Suprapubic skin (tissue), 4 donors: ENCODE measurements around the gene SETMAR. TPM values are rescaled to one million over a fixed set of nuclear protein-coding genes. Genes with fewer than 3 reads are reported as not detected.
A peak's percentile ranks its signal among the peaks of the same experiment; 100 is the strongest.
"Not testable (repeated sequence)": the region's sequence is repeated elsewhere in the genome, so short reads cannot be mapped to it uniquely, and the experiment has no call there.

Experiments used
- DNase-seq, 2 donors: peaks; one replicate each; pipeline ENCODE4 v3.0.0-alpha.2; 2019; ENCODE audit warnings: low spot score in 2 of 2
- H3K27ac ChIP-seq: fragments of 200-600 bp; sonication (generic); one replicate; pipeline ENCODE4 v1.5.1; 2019
- H3K27me3 ChIP-seq: fragments of 200-600 bp; sonication (generic); one replicate; pipeline ENCODE4 v1.5.1; 2019
- H3K36me3 ChIP-seq: fragments of 200-600 bp; sonication (generic); one replicate; pipeline ENCODE4 v1.5.1; 2019
- H3K4me1 ChIP-seq: fragments of 200-600 bp; sonication (generic); one replicate; pipeline ENCODE4 v1.5.1; 2019
- H3K4me3 ChIP-seq: fragments of 200-600 bp; sonication (generic); one replicate; pipeline ENCODE4 v1.5.1; 2019; ENCODE audit warnings: mild to moderate bottlenecking
- H3K9me3 ChIP-seq: fragments of 200-600 bp; sonication (generic); one replicate; pipeline ENCODE4 v1.5.1; 2019
- EP300 ChIP-seq: sonication (generic); formaldehyde crosslinking; IDR thresholded peaks from one replicate; pipeline ENCODE4 v1.6.1; 2017; ENCODE audit warnings: antibody characterized with exemption
- POLR2A ChIP-seq, 2 donors: fragments of 450-650 bp; IDR thresholded peaks; one replicate each; pipeline ENCODE4 v1.6.1; 2017; ENCODE audit warnings: antibody characterized with exemption in 2 of 2, mild to moderate bottlenecking in 2 of 2, moderate library complexity in 2 of 2
- POLR2AphosphoS5 ChIP-seq, 3 donors: sonication (generic); formaldehyde crosslinking; IDR thresholded peaks; one replicate each; pipeline ENCODE4 v1.6.1; 2017; ENCODE audit warnings: antibody characterized with exemption in 3 of 3
- WGBS: methylation state at CpG from one replicate; pipeline ENCODE4 v1.1.5; 2018; 5-methylcytosine and 5-hydroxymethylcytosine counted together
- total RNA-seq, 4 donors: library from RNA; depleted of rRNA; stranded (reverse); fragments of >200 nt; gene quantifications; one replicate each; pipeline ENCODE4 v1.1.0, GENCODE V29; 2016
- TF ChIP-seq, protein P1 (sequence below), 2 donors: fragments of 200-600 bp in 1 of 2; fragments of 450-650 bp in 1 of 2; sonication (generic) in 1 of 2; IDR thresholded peaks; one replicate each; pipeline ENCODE4 v1.5.1; 2016 to 2019; ENCODE audit warnings: antibody characterized with exemption in 2 of 2, mild to moderate bottlenecking in 1 of 2, moderate library complexity in 1 of 2

Gene SETMAR
- total RNA-seq, 4 donors from 2014 or later, result 13.4 to 27.4 (median 21.0) TPM

DNA sequence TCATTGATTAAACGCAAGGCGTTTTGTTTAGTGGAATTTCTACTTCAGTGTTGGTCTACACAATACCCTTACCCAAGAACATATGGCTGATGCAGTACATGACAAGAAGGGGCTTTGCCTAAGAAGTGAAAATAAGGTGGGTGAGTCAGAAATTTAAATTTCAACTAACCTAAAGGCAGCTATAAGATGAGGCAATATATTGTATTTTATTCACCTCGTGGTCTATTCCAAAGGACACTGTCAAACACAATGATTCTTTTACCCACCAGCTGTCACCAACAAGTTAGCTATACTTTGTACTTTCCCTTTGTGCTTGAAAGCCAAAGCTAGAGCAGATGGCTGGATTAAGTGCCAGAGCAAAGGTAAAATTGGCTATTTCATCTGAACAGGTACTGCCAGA lies 10.9 kb upstream of the SETMAR start:
- no peak for DNase-seq
- no peak for TF ChIP-seq POLR2A (IDR thresholded peaks at IDR 0.05)
- TF ChIP-seq, protein P1, sequence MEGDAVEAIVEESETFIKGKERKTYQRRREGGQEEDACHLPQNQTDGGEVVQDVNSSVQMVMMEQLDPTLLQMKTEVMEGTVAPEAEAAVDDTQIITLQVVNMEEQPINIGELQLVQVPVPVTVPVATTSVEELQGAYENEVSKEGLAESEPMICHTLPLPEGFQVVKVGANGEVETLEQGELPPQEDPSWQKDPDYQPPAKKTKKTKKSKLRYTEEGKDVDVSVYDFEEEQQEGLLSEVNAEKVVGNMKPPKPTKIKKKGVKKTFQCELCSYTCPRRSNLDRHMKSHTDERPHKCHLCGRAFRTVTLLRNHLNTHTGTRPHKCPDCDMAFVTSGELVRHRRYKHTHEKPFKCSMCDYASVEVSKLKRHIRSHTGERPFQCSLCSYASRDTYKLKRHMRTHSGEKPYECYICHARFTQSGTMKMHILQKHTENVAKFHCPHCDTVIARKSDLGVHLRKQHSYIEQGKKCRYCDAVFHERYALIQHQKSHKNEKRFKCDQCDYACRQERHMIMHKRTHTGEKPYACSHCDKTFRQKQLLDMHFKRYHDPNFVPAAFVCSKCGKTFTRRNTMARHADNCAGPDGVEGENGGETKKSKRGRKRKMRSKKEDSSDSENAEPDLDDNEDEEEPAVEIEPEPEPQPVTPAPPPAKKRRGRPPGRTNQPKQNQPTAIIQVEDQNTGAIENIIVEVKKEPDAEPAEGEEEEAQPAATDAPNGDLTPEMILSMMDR (IDR thresholded peaks at IDR 0.05), result no peak
- TF ChIP-seq EP300, result no peak
- TF ChIP-seq POLR2AphosphoS5 (IDR thresholded peaks at IDR 0.05), result no peak
- WGBS, result 72% methylated on average over 3 of the region's 3 CpGs
- Histone ChIP-seq H3K27me3 (no peaks in the 10 kb centered on the region), H3K27ac (no peak overlapping the region), H3K9me3 (no peaks in the 10 kb centered on the region), H3K36me3 (no peaks in the 10 kb centered on the region), H3K4me3 (no peak overlapping the region), H3K4me1 (no peaks in the 10 kb centered on the region)

DNA sequence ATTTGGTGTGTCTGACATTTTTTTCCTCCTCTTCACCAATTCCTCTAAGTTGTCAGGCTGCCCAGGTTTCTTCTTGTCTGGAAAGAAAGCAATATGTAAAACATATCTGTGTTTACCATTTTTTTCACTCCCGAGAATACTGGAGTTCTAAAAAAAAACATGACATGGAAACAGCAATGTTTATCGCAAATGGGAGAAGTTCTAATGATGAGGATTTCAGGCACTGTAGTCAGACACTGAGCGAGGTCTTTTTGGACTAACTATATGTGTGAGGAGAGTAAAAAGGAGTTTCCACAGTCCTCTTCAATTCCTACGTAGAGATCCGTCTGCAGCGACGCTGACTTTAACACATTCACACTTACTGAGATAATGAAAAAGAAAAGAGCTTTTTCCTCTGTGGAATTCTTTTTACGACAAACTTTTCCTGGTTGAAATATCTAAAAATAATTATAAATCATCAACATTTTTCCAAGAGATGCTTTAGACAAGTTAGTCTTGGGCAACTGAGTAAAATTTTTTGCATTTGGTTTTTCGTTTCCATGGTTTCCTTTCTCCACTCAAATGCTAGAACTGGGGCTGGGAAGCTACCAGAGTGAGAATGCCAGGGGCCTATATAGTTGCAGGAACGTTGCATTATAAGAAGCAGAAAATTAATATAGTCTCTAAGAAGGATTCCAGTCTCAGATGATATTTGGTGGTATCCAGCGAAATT lies 8.4 kb upstream of the SETMAR start:
- H3K4me1 ChIP-seq, result no peaks in the 10 kb centered on the region
- no peak overlapping the region for H3K4me3 ChIP-seq
- no peaks in the 10 kb centered on the region for H3K9me3 ChIP-seq
- 88% methylated on average over 11 of the region's 11 CpGs for WGBS
- no peaks in the 10 kb centered on the region for H3K27me3 ChIP-seq
- H3K36me3 ChIP-seq, result no peaks in the 10 kb centered on the region
- TF ChIP-seq, protein P1 (IDR thresholded peaks at IDR 0.05), result no peak
- TF ChIP-seq POLR2A (IDR thresholded peaks at IDR 0.05) (no peak), EP300 (no peak), POLR2AphosphoS5 (IDR thresholded peaks at IDR 0.05) (no peak)
- no peak overlapping the region for H3K27ac ChIP-seq
- DNase-seq, result no peak

DNA sequence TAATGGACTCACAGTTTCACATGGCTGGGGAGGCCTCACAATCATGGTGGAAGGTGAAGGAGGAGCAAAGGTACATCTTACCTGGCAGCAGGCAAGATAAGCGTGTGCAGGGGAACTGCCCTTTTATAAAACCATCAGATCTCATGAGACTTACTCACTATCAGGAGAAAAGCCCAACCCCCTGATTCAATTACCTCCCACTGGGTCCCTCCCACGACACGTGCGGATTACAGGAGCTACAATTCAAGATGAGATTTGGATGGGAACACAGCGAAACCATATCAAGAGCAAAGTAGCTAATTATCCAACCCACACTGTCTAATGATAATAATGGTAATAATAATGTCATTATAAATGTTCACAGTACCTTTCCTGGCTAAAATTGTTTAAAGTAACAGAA lies 6.7 kb upstream of the SETMAR start:
- DNase-seq, H3K9me3 ChIP-seq, H3K27ac ChIP-seq, H3K36me3 ChIP-seq, H3K27me3 ChIP-seq, H3K4me1 ChIP-seq, H3K4me3 ChIP-seq: not testable (repeated sequence)
- 88% methylated on average over 5 of the region's 5 CpGs for WGBS

DNA sequence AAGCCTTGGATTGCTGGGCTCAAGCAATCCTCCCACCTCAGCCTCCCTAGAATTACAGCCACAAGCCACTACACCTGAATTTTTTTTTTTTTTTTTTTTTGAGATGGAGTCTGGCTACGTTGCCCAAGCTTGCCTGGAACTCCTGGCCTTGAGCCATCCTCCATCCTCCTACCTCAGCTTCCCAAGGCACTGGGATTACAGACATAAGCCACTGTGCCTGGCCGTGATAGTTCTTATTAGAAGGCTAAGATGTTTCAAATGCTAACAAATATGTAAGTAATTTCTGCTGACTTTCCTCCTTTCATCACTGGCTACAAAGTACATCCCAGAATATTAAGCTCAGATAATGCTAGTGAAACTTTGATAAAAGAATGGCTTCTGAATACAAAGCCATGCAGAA lies 5.7 kb upstream of the SETMAR start:
- H3K9me3 ChIP-seq, result no peaks in the 10 kb centered on the region
- no peak overlapping the region for H3K27ac ChIP-seq
- DNase-seq, result no peak
- H3K4me3 ChIP-seq, result no peak overlapping the region
- no peak for TF ChIP-seq EP300
- TF ChIP-seq, protein P1 (IDR thresholded peaks at IDR 0.05), result no peak
- TF ChIP-seq POLR2AphosphoS5 (IDR thresholded peaks at IDR 0.05), result no peak
- no peak for TF ChIP-seq POLR2A (IDR thresholded peaks at IDR 0.05)
- no peaks in the 10 kb centered on the region for H3K36me3 ChIP-seq
- H3K27me3 ChIP-seq, result no peaks in the 10 kb centered on the region
- H3K4me1 ChIP-seq, result no peaks in the 10 kb centered on the region
- WGBS, result 66% methylated on average over 2 of the region's 2 CpGs

DNA sequence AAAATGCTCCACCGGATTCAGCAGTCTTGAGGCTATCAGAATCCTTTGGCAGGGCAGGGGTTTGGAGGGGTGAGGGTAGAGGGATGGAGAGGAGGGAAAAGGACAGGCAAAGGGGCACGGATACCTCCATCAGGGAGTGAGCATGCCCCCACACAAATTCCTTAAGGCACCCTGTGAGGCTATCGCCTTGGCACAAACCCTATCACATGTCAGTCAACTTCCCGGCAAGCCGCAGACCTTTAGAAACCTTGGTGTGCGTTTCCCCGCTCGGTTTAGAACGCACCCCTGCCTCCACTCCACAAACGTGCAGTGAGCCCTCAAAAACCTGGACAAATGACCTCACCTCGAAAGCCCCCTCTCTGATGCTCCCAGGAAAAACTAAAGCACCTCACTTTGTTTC lies 422 bp upstream of the SETMAR start:
- Histone ChIP-seq H3K27me3 (no peaks in the 10 kb centered on the region), H3K36me3 (no peaks in the 10 kb centered on the region), H3K4me1 (peaks cover 37% of the 10 kb centered on the region), H3K4me3 (peak overlapping the region; percentile 89), H3K27ac (peak overlapping the region; percentile 96), H3K9me3 (no peaks in the 10 kb centered on the region)
- DNase-seq, result no peak
- no peak for TF ChIP-seq POLR2A (IDR thresholded peaks at IDR 0.05)
- TF ChIP-seq EP300, result no peak
- TF ChIP-seq POLR2AphosphoS5 (IDR thresholded peaks at IDR 0.05), result no peak
- TF ChIP-seq, protein P1 (IDR thresholded peaks at IDR 0.05), result no peak
- WGBS, result 60% methylated on average over 11 of the region's 11 CpGs

DNA sequence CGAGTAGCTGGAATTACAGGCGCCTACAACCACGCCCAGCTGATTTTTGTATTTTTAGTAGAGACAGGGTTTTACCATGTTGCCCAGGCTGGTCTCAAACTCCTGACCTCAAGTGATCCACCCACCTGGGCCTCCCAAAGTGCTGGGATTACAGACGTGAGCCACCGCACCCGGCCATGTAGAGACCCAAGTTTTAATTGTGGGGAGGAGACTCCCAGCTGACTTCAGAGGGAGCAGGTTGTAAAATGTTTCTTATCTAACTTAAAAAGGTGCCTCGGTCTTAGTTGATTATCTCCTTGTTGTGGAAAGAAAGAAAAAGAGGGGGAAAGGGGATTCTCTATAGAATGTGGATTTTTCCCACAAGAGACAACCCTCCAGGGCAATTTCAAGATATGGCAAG lies 2.0 kb downstream of the SETMAR start:
- not testable (repeated sequence) for H3K36me3 ChIP-seq, H3K9me3 ChIP-seq, H3K27me3 ChIP-seq, DNase-seq
- Histone ChIP-seq H3K27ac (peak overlapping the region; percentile 96), H3K4me1 (peaks cover 51% of the 10 kb centered on the region), H3K4me3 (peak overlapping the region; percentile 89)
- 45% methylated on average over 7 of the region's 7 CpGs for WGBS
